HL-60 (cell line): ENCODE results near the gene LRRTM4.

Experiments
- DNase-seq, 2 experiments: peaks; one replicate each; pipeline ENCODE4 v3.0.0-alpha.2; 2010 to 2020; ENCODE audit warnings: low read depth in 1 of 2, low spot score in 1 of 2
- H3K27ac ChIP-seq: fragments of 250-450 bp; sonication (Bioruptor Pico); replicated peaks from 2 replicates; pipeline ENCODE4 v1.5.1; 2020; ENCODE audit warnings: mild to moderate bottlenecking, moderate library complexity
- H3K27me3 ChIP-seq: fragments of 250-450 bp; sonication (Bioruptor Pico); 2 replicates; pipeline ENCODE4 v1.5.1; 2021; ENCODE audit warnings: mild to moderate bottlenecking, moderate library complexity; ENCODE audit not compliant: insufficient read depth, poor library complexity, severe bottlenecking
- H3K4me3 ChIP-seq: replicated peaks from 2 replicates; pipeline ENCODE4 v1.5.1; 2011; ENCODE audit warnings: mild to moderate bottlenecking, control low read depth, low read length; ENCODE audit not compliant: insufficient read depth
- GABPA ChIP-seq: IDR thresholded peaks from 2 replicates; pipeline ENCODE4 v1.6.1; 2012; ENCODE audit warnings: low read depth
- POLR2AphosphoS5 ChIP-seq: IDR thresholded peaks from 2 replicates; pipeline ENCODE4 v1.6.1; 2012; ENCODE audit warnings: low read depth
- REST ChIP-seq: IDR thresholded peaks from 2 replicates; pipeline ENCODE4 v1.6.1; 2012; ENCODE audit warnings: low read depth; ENCODE audit not compliant: insufficient replicate concordance
- SPI1 ChIP-seq: IDR thresholded peaks from 2 replicates; pipeline ENCODE4 v1.6.1; 2012; ENCODE audit warnings: low read depth, mild to moderate bottlenecking, borderline replicate concordance
- TF ChIP-seq, protein P1 (sequence below): IDR thresholded peaks from one replicate; pipeline ENCODE4 v1.5.1; 2011; ENCODE audit warnings: low read length, control low read depth, inconsistent platforms; ENCODE audit not compliant: insufficient read depth

The LRRTM4 gene

DNA sequence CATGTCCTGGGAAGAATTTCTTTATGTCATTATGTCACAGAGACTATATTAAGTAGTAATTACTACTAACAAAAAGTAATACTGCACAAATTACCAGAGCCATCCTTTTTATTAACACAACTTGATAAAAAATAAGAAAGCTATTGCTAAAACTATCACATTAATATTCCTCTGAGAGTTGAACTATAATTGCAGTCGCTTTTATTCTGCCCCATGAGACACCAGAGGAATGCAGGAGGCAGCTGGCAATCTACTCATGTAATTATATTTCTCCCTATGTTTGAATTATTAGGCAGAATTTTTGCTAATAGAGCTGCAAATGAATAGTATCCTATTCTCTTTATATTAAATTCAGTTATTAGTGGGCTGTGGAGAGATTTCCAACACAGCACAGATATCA lies 220.7 kb downstream of the LRRTM4 start:
- DNase-seq = no peak
- H3K27ac ChIP-seq = no peak overlapping the region
- TF ChIP-seq POLR2AphosphoS5 (no peak), SPI1 (no peak), REST (no peak), GABPA (no peak)
- TF ChIP-seq, protein P1, sequence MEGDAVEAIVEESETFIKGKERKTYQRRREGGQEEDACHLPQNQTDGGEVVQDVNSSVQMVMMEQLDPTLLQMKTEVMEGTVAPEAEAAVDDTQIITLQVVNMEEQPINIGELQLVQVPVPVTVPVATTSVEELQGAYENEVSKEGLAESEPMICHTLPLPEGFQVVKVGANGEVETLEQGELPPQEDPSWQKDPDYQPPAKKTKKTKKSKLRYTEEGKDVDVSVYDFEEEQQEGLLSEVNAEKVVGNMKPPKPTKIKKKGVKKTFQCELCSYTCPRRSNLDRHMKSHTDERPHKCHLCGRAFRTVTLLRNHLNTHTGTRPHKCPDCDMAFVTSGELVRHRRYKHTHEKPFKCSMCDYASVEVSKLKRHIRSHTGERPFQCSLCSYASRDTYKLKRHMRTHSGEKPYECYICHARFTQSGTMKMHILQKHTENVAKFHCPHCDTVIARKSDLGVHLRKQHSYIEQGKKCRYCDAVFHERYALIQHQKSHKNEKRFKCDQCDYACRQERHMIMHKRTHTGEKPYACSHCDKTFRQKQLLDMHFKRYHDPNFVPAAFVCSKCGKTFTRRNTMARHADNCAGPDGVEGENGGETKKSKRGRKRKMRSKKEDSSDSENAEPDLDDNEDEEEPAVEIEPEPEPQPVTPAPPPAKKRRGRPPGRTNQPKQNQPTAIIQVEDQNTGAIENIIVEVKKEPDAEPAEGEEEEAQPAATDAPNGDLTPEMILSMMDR = no peak
- no peak overlapping the region for H3K4me3 ChIP-seq
- H3K27me3 ChIP-seq = no peaks in the 10 kb centered on the region

- Histone ChIP-seq H3K27me3 (no peaks in the 10 kb centered on the region), H3K4me3 (no peak overlapping the region), H3K27ac (no peak overlapping the region)
- TF ChIP-seq SPI1 = no peak
- TF ChIP-seq POLR2AphosphoS5 = no peak
- no peak for TF ChIP-seq GABPA
- TF ChIP-seq, protein P1 = no peak
- DNase-seq = no peak
These were observed 225.4 kb downstream of the LRRTM4 start for GRCh38 chr2:77296791-77297190.

- H3K27me3 ChIP-seq = no peaks in the 10 kb centered on the region
- no peak for TF ChIP-seq GABPA
- TF ChIP-seq POLR2AphosphoS5 = no peak
- TF ChIP-seq, protein P1 = no peak
- no peak for TF ChIP-seq REST
- no peak for TF ChIP-seq SPI1
- H3K4me3 ChIP-seq = no peak overlapping the region
- H3K27ac ChIP-seq = no peak overlapping the region
- DNase-seq = no peak
These were observed 227.7 kb downstream of the LRRTM4 start for GRCh38 chr2:77294474-77294873.

DNA sequence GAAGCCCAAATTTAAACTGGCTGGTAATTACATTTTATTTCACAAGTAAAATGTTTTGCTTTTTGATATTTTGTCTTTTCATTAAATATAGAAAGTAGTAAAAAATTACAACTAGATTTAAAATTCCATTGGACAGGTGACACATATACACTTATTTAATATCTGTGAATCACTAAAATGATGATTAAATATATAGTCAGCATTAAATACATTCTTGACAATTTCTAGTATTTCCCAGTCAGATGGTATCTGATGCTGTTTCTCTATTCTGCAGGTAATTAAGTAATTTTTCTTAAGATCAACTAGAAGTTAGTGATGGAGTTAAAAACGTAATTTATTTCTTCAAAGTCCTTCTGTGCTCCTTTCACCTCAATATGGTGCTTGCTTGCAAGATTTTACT lies 237.8 kb downstream of the LRRTM4 start:
- TF ChIP-seq GABPA (no peak), SPI1 (no peak), POLR2AphosphoS5 (no peak), REST (no peak)
- TF ChIP-seq, protein P1 = no peak
- H3K27ac ChIP-seq = no peak overlapping the region
- H3K4me3 ChIP-seq = no peak overlapping the region
- no peaks in the 10 kb centered on the region for H3K27me3 ChIP-seq
- DNase-seq = no peak
